Pulmonary artery endothelial cell (primary cell): ENCODE results near the gene FAM131B. TPM values are rescaled to one million over a fixed set of nuclear protein-coding genes. Genes with fewer than 3 reads are reported as not detected.
A peak's percentile ranks its signal among the peaks of the same experiment; 100 is the strongest.

Experiments
- DNase-seq: peaks from one replicate; pipeline ENCODE4 v3.0.0-alpha.2; 2011; ENCODE audit warnings: low read depth, low spot score
- total RNA-seq: library from RNA; depleted of rRNA; stranded (reverse); fragments of >200 nt; gene quantifications from 2 replicates; pipeline ENCODE4 v1.2.3, GENCODE V29; 2014

Gene FAM131B
- total RNA-seq, 1 donor from 2014 or later: 1.5 TPM

- no peak for DNase-seq
These were observed 21.1 kb upstream of the FAM131B start for GRCh38 chr7:143383642-143383957.

DNA sequence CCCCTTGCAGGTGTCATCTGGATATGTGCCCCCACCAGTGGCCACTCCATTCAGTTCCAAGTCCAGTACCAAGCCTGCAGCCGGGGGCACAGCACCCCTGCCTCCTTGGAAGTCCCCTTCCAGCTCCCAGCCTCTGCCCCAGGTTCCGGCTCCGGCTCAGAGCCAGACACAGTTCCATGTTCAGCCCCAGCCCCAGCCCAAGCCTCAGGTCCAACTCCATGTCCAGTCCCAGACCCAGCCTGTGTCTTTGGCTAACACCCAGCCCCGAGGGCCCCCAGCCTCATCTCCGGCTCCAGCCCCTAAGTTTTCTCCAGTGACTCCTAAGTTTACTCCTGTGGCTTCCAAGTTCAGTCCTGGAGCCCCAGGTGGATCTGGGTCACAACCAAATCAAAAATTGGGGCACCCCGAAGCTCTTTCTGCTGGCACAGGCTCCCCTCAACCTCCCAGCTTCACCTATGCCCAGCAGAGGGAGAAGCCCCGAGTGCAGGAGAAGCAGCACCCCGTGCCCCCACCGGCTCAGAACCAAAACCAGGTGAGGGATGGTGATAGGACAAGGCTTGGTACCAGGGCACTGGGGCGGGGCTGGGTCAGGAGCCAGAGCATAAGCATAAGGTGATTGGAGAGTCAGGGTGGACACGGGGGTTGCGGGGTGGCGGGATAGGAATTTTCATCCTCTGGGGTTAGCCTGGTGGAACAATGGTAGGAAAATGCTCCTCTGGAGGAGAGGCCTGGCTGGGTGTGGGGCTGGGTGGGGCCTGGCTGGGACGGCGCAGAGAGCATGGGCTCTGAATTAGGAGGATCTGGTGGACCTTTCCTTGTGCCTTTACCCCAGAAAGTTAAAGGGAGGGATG lies 20.5 kb upstream of the FAM131B start:
- no peak for DNase-seq

DNA sequence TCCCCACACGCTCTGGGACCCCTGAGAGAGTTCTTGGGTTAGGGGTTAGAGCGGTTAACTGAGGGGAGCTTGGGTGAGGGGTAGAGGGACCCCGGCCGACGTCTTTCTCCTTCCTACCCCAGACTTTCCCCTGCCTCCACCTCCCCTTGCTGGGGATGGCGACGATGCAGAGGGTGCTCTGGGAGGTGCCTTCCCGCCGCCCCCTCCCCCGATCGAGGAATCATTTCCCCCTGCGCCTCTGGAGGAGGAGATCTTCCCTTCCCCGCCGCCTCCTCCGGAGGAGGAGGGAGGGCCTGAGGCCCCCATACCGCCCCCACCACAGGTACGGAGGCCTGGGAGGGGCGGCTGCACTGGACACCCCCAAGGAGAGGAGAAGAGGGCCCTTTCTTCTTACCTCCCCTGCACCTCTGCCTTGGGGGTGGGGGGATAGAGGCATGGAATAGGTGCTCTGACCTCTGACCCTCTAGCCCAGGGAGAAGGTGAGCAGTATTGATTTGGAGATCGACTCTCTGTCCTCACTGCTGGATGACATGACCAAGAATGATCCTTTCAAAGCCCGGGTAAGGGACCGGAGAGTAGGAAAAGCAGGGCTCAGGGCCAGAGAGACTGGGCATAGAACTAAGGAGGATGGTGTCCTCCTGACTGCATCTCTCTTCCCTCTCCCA lies 19.7 kb upstream of the FAM131B start:
- DNase-seq: no peak

- no peak for DNase-seq
These were observed 19.1 kb upstream of the FAM131B start for GRCh38 chr7:143381427-143382125.

DNA sequence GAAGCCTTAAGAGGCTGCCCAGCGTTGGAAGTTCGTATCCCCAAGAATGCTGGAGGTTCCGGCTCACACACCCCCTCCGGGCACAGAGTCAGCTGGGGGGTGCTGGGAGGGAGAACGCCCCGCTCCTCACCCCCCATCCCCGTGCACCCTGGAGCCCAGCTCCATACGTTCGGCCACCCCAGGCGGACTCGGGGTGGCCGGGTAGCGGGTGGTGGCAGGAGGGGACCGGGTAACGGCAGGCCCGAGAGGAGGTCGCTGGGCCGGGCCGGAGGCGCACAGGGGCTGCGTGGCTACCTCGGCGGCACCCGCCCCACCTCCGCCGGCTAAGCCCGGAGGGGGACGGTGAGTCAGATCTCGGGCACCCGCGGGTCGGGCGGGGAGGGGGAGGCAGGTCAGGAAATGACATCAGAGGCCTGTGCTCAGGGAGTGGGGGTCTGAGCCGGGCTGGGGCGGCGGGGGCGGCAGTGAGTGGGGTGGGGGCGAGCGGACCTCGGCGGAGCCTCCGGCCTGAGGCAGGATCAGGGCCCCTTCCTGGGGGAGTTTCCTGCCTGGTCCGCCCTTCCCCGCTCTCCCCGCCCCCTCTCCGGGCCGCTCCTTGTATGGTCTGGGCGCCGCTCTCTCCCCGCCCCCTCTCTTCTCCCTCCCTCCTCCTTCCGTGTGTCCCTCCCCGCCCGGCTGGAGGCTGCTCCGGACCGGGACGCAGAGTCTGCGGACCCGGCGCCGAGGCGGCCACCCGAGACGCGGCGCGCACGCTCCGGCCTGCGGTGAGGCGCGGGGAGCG lies 18.3 kb upstream of the FAM131B start, which contains the start of gene ZYX:
ZYX (plus strand) TSS at position 700 of the 781 bp plus-strand sequence. CDS start 227 bp downstream, outside the sequence.
- peak; percentile 90 for DNase-seq

DNA sequence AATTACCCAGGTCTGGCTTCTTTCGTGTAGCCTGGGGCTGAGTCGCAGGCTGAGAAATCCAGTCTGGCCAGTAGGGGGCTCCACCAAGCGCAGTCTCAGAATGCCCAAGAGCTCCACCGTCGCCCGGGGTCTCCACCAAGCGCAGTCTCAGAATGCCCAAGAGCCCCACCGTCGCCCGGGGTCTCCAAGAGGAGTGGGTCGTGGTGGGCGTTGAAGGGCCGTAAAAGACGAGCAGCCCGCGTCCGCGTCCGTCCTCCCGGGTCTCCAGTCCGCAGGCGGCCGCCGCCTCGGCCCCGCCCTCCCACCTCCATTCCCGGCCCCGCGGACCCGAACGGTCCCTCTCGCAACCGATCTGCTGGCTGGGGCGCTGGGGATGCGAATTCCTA lies 17.7 kb upstream of the FAM131B start:
- peak; percentile 68 for DNase-seq

DNA sequence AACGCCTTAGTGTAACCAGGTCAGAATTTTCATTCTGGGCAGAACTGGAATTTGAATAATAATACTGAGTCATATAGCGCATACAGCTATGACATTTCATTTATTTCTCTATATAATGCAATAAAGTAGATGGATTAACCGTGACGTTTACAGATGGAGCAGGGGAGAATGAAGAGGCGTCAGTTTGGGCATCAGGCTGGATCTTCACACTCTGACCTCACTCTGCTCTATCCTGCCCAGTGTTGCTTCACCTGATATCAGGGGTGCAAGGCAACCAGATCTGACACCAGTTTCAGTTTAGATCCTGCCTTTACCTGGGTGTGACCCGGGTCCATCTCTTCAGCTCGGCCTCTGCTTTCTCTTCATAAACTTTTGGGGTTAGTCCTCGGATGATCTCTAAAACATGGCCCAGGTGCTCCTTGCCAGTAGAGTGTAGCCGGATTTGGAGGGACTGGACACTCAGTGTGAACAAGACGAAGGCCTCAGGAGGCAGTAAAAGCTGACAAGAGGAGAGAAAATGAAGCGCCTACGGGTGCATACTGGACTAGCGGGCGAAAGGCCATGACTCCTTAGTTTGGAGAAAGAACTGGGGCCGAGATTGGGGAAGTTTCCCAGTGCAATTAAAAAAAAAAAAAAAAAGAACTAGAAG lies 17.2 kb upstream of the FAM131B start:
- DNase-seq: no peak

DNA sequence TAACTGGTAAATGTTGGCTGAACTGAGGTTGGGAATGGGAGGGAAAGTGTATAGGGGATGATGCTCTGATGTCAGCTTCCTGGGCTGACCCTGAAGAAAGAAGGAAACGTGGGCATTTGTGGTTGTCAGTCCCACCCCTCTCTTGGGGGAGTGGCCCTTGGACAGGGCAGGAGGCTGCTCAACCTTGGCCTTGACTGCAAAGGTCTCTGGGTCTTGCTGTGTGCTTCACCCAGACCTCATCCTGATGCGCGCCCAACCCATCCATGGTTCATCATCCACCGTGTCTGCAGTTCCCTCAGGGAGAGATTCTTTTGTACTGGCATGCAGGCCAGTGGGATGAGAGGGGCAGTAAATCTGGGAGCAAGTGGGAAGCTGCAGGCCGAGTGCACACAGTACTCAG lies 13.9 kb upstream of the FAM131B start:
- no peak for DNase-seq

DNA sequence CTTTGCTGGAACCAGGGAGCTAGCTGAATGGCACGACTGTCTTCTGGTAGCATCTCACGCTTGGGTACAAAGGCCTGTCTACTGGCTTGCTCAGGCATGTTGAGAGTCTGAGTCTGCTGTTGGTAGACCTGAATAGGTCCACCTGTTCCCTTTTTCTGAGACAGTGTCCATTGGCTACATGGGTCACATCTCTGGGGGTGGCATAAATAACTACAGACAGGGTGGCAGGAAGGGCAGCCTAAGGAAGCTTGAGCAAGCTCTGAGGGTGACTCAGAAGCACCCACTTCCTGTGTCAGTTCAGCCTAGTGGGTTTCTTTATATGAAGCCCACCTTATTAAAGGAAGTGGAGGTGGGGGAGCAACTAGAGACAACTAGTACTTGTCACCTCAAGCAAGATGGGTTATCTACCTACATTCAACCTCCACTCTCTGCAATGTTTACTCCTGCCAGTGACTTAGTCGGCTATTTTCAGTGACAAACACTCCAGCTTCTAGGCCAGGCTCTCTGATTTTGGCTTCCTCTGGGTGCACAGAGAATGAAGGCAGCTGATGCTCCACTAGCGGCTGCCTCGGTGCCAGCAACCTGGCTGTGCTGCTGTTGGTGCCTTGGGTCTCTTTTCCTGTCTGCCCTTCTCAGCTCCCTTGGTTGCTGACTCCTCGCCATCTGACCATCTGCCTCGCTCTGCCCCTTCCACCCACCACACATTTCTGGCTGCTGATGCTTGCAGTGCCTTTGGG lies 13.0 kb upstream of the FAM131B start:
- DNase-seq: no peak

DNA sequence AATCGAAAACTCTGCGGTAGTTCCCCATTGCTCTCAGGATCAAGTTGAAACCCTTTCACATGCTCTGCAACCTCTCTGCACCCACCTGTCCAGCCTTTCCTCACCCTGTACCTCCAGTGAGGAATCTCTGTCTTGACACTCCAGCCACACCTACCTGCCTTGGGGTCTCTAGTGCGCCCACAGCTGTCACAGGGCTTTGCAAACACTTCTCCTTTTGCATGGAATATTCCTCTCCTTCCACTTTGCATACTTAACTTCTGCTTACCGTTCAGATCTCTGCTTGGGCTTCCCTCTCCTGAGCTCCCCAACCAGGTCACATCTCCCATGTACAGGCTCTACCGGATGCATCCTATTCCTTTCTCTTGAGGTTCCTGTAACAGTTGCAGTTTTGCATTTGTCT lies 12.0 kb upstream of the FAM131B start:
- DNase-seq: no peak

DNA sequence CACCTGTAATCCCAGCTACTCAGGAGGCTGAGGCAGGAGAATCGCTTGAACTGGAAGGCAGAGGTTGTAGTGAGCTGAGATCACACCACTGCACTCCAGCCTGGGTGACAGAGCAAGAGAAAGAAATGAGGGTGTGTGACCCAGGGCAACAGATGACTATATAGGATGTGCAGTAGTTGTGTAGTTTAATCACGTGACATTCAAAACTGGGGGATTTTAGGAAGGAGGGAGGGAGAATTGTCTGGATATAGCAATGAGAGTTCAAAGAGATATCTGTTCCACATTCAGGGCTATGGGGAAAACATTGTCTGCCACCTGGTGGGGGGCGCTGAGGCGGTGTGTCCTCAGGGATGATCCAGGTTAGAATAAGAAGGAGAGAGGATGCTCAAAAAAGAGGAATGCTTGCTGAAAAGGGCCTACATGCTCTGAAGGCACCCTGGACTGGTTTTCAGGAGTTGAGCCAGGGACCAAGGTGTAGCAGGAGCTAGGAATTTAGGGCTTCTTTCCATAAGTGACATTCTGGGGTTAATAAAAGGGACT lies 10.8 kb upstream of the FAM131B start:
- DNase-seq: no peak

- DNase-seq: no peak
These were observed 9.6 kb upstream of the FAM131B start for GRCh38 chr7:143372070-143372469.

DNA sequence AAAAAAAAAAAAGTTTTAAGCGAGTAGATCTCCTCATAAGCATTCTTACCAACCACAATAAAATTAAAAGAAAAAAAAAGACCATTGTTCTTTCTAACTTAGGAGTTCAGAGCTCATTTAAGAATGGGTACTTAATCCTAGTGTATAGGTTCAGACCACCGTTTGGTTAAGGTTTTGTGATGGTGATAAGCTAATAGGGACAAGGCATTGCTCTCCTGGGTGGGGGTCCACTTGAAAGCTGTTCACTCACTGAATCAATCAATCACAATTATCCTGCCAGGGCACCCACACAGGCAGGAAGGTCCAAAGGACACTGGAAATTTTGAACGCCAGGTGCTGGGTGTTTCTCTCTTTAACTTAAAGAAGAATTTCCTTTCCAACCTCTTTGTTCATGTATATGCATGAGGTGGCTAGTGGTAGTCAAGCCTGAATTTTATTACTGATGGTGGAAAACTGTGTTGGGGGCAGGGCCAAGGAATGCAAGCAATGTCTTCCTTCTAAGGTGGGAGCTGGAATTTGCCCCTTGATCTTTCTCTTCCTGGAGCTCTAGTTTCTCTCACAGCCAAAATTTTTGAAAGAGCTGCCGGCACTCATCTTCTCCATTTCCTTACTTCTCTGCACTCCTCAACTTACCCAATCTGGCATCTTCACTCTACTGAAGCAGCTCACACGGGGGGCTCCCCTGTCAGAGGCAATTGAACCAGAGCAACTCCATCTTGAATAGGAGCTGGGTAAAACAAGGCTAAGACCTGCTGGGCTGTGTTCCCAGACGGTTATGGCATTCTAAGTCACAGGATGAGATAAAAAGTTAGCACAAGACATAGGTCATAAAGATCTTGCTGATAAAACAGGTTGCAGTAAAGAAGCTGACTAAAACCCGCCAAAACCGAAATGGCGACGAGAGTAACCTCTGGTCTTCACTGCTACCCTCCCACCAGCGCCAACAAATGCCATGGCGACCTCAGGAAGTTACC lies 7.5 kb upstream of the FAM131B start:
- no peak for DNase-seq

DNA sequence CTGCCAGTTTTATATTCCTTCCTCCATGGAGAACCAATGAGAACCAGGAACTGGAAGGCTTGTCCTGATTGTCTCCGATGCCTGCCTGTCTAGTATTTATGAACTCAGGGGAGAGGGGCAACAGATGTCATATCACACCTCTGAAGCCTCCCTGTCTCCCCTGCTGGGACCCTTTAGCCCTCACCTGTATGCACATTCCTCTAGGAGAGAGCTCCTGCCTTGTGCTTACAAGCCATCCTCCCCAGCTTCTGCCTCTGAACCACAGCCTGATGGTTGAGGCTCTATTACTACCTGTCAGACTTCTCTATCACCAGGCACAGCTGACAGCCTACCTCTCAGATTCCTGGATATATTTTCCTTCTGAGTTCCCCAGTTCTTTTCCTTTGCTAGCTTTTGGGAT lies 5.9 kb upstream of the FAM131B start:
- no peak for DNase-seq

DNA sequence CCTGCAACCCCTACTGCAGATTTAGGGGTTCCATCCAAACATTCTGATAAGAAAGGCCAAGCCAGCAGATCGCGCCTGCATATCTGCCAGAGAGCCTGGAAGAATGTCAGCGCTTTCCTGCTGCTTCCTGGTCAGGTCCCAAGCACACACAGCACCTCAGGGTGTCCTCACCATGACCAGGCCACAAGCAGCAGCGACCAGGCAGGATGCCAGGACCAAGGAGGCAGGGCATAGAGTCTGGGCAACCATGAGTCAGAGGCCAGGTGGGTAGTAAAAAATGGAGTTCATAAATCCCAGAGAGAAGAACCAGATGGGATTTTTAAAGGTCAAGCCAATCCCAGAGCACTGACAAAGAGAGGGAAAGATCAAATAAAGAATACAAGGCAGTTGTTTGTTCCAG lies 5.5 kb upstream of the FAM131B start:
- no peak for DNase-seq

GRCh38 chr7:143363016-143363937 lies 764 bp upstream of the FAM131B start:
- no peak for DNase-seq

- no peak for DNase-seq
These were observed 872 bp downstream of the FAM131B start for GRCh38 chr7:143361552-143362130.
